ENCODE results near the gene CGRRF1.

Gene CGRRF1

GRCh38 chr14:54512393-54512792 lies 2.7 kb downstream of the CGRRF1 start:
- Histone ChIP-seq H3K4me1 (ENCODE audit: control insufficient read depth, insufficient read depth, low read length) (peaks cover 8% of the 10 kb centered on the region), H3K36me3 (ENCODE audit: control insufficient read depth, insufficient read depth, low read length) (no peaks in the 10 kb centered on the region), H3K9me3 (ENCODE audit: control insufficient read depth, low read length) (peaks cover 3% of the 10 kb centered on the region), H3K4me3 (ENCODE audit: insufficient read depth, low read depth, low read length) (no peak overlapping the region), H3K27me3 (ENCODE audit: control insufficient read depth, insufficient read depth, low read length, poor library complexity, severe bottlenecking) (no peaks in the 10 kb centered on the region), H3K27ac (ENCODE audit: insufficient read depth, low read depth, low read length, poor library complexity, severe bottlenecking) (no peak overlapping the region)
- 88 to 94% methylated on average over 1 of the region's 1 CpG for WGBS, 2 experiments

- Histone ChIP-seq H3K27ac (ENCODE audit: insufficient read depth, low read depth, low read length, poor library complexity, severe bottlenecking) (no peak overlapping the region), H3K36me3 (ENCODE audit: control insufficient read depth, insufficient read depth, low read length) (no peaks in the 10 kb centered on the region), H3K4me1 (ENCODE audit: control insufficient read depth, insufficient read depth, low read length) (peaks cover 8% of the 10 kb centered on the region), H3K9me3 (ENCODE audit: control insufficient read depth, low read length) (peaks cover 3% of the 10 kb centered on the region), H3K4me3 (ENCODE audit: insufficient read depth, low read depth, low read length) (no peak overlapping the region), H3K27me3 (ENCODE audit: control insufficient read depth, insufficient read depth, low read length, poor library complexity, severe bottlenecking) (no peaks in the 10 kb centered on the region)
- no CpG with 5 or more reads among the region's 1 CpG for WGBS, 2 experiments
These were observed 6.0 kb downstream of the CGRRF1 start for GRCh38 chr14:54515670-54516069.

- Histone ChIP-seq H3K4me1 (ENCODE audit: control insufficient read depth, insufficient read depth, low read length) (no peaks in the 10 kb centered on the region), H3K36me3 (ENCODE audit: control insufficient read depth, insufficient read depth, low read length) (no peaks in the 10 kb centered on the region), H3K27me3 (ENCODE audit: control insufficient read depth, insufficient read depth, low read length, poor library complexity, severe bottlenecking) (no peaks in the 10 kb centered on the region), H3K4me3 (ENCODE audit: insufficient read depth, low read depth, low read length) (no peak overlapping the region), H3K9me3 (ENCODE audit: control insufficient read depth, low read length) (peaks cover 3% of the 10 kb centered on the region), H3K27ac (ENCODE audit: insufficient read depth, low read depth, low read length, poor library complexity, severe bottlenecking) (no peak overlapping the region)
- WGBS, 2 experiments = 80 to 83% methylated on average over 1 of the region's 1 CpG
These were observed 7.0 kb downstream of the CGRRF1 start for GRCh38 chr14:54516709-54517108.

- H3K4me3 ChIP-seq (ENCODE audit: insufficient read depth, low read depth, low read length) = no peak overlapping the region
- 94 to 97% methylated on average over 2 to 3 of the region's 4 CpGs for WGBS, 2 experiments
- H3K9me3 ChIP-seq (ENCODE audit: control insufficient read depth, low read length) = no peaks in the 10 kb centered on the region
- H3K36me3 ChIP-seq (ENCODE audit: control insufficient read depth, insufficient read depth, low read length) = peaks cover 5% of the 10 kb centered on the region
- no peaks in the 10 kb centered on the region for H3K4me1 ChIP-seq (ENCODE audit: control insufficient read depth, insufficient read depth, low read length)
- no peak overlapping the region for H3K27ac ChIP-seq (ENCODE audit: insufficient read depth, low read depth, low read length, poor library complexity, severe bottlenecking)
- no peaks in the 10 kb centered on the region for H3K27me3 ChIP-seq (ENCODE audit: control insufficient read depth, insufficient read depth, low read length, poor library complexity, severe bottlenecking)
These were observed 14.7 kb downstream of the CGRRF1 start for GRCh38 chr14:54524410-54524809.

GRCh38 chr14:54528973-54529372 lies 19.3 kb downstream of the CGRRF1 start:
- H3K4me1 ChIP-seq (ENCODE audit: control insufficient read depth, insufficient read depth, low read length) = peaks cover 10% of the 10 kb centered on the region
- WGBS, 2 experiments = 100% methylated on average over 2 of the region's 2 CpGs
- H3K36me3 ChIP-seq (ENCODE audit: control insufficient read depth, insufficient read depth, low read length) = peaks cover 5% of the 10 kb centered on the region
- H3K27me3 ChIP-seq (ENCODE audit: control insufficient read depth, insufficient read depth, low read length, poor library complexity, severe bottlenecking) = no peaks in the 10 kb centered on the region
- H3K9me3 ChIP-seq (ENCODE audit: control insufficient read depth, low read length) = no peaks in the 10 kb centered on the region
- no peak overlapping the region for H3K4me3 ChIP-seq (ENCODE audit: insufficient read depth, low read depth, low read length)
- H3K27ac ChIP-seq (ENCODE audit: insufficient read depth, low read depth, low read length, poor library complexity, severe bottlenecking) = no peak overlapping the region

- peaks cover 4% of the 10 kb centered on the region for H3K36me3 ChIP-seq (ENCODE audit: control insufficient read depth, insufficient read depth, low read length)
- H3K4me1 ChIP-seq (ENCODE audit: control insufficient read depth, insufficient read depth, low read length) = peaks cover 10% of the 10 kb centered on the region
- H3K27ac ChIP-seq (ENCODE audit: insufficient read depth, low read depth, low read length, poor library complexity, severe bottlenecking) = no peak overlapping the region
- no peaks in the 10 kb centered on the region for H3K9me3 ChIP-seq (ENCODE audit: control insufficient read depth, low read length)
- H3K27me3 ChIP-seq (ENCODE audit: control insufficient read depth, insufficient read depth, low read length, poor library complexity, severe bottlenecking) = no peaks in the 10 kb centered on the region
- 90 to 100% methylated on average over 1 of the region's 1 CpG for WGBS, 2 experiments
- H3K4me3 ChIP-seq (ENCODE audit: insufficient read depth, low read depth, low read length) = no peak overlapping the region
These were observed 20.1 kb downstream of the CGRRF1 start for GRCh38 chr14:54529811-54530210.

GRCh38 chr14:54532111-54533012 lies 22.7 kb downstream of the CGRRF1 start:
- Histone ChIP-seq H3K4me1 (ENCODE audit: control insufficient read depth, insufficient read depth, low read length) (peaks cover 10% of the 10 kb centered on the region), H3K27me3 (ENCODE audit: control insufficient read depth, insufficient read depth, low read length, poor library complexity, severe bottlenecking) (no peaks in the 10 kb centered on the region), H3K9me3 (ENCODE audit: control insufficient read depth, low read length) (no peaks in the 10 kb centered on the region), H3K4me3 (ENCODE audit: insufficient read depth, low read depth, low read length) (no peak overlapping the region), H3K36me3 (ENCODE audit: control insufficient read depth, insufficient read depth, low read length) (no peaks in the 10 kb centered on the region), H3K27ac (ENCODE audit: insufficient read depth, low read depth, low read length, poor library complexity, severe bottlenecking) (peak overlapping the region; percentile 53)
- WGBS, 2 experiments = 95% methylated on average over 2 of the region's 3 CpGs

- Histone ChIP-seq H3K27ac (ENCODE audit: insufficient read depth, low read depth, low read length, poor library complexity, severe bottlenecking) (peak overlapping the region; percentile 53), H3K4me1 (ENCODE audit: control insufficient read depth, insufficient read depth, low read length) (peaks cover 10% of the 10 kb centered on the region), H3K27me3 (ENCODE audit: control insufficient read depth, insufficient read depth, low read length, poor library complexity, severe bottlenecking) (no peaks in the 10 kb centered on the region), H3K4me3 (ENCODE audit: insufficient read depth, low read depth, low read length) (no peak overlapping the region), H3K36me3 (ENCODE audit: control insufficient read depth, insufficient read depth, low read length) (peaks cover 1% of the 10 kb centered on the region), H3K9me3 (ENCODE audit: control insufficient read depth, low read length) (no peaks in the 10 kb centered on the region)
- 0% methylated on average over 1 of the region's 1 CpG; no CpG with 5 or more reads in 1 of the 2 experiments for WGBS, 2 experiments
These were observed 23.4 kb downstream of the CGRRF1 start for GRCh38 chr14:54533100-54533499.

GRCh38 chr14:54535126-54535525 lies 25.4 kb downstream of the CGRRF1 start:
- Histone ChIP-seq H3K9me3 (ENCODE audit: control insufficient read depth, low read length) (no peaks in the 10 kb centered on the region), H3K27me3 (ENCODE audit: control insufficient read depth, insufficient read depth, low read length, poor library complexity, severe bottlenecking) (no peaks in the 10 kb centered on the region), H3K36me3 (ENCODE audit: control insufficient read depth, insufficient read depth, low read length) (peaks cover 5% of the 10 kb centered on the region), H3K4me3 (ENCODE audit: insufficient read depth, low read depth, low read length) (no peak overlapping the region), H3K27ac (ENCODE audit: insufficient read depth, low read depth, low read length, poor library complexity, severe bottlenecking) (no peak overlapping the region), H3K4me1 (ENCODE audit: control insufficient read depth, insufficient read depth, low read length) (peaks cover 10% of the 10 kb centered on the region)
- 87 to 90% methylated on average over 1 of the region's 1 CpG for WGBS, 2 experiments

GRCh38 chr14:54535646-54536045 lies 25.9 kb downstream of the CGRRF1 start:
- Histone ChIP-seq H3K9me3 (ENCODE audit: control insufficient read depth, low read length) (no peaks in the 10 kb centered on the region), H3K4me3 (ENCODE audit: insufficient read depth, low read depth, low read length) (no peak overlapping the region), H3K27ac (ENCODE audit: insufficient read depth, low read depth, low read length, poor library complexity, severe bottlenecking) (no peak overlapping the region), H3K4me1 (ENCODE audit: control insufficient read depth, insufficient read depth, low read length) (peaks cover 10% of the 10 kb centered on the region), H3K36me3 (ENCODE audit: control insufficient read depth, insufficient read depth, low read length) (peaks cover 5% of the 10 kb centered on the region), H3K27me3 (ENCODE audit: control insufficient read depth, insufficient read depth, low read length, poor library complexity, severe bottlenecking) (no peaks in the 10 kb centered on the region)
- WGBS, 2 experiments = 75 to 84% methylated on average over 2 of the region's 2 CpGs
